K562 (cell line): Measurements from ENCODE around the gene ABCB10. TPM values are rescaled to one million over a fixed set of nuclear protein-coding genes. Genes with fewer than 3 reads are reported as not detected.

Experiments
- BCOR ChIP-seq: fragments of 450-650 bp; IDR thresholded peaks from 2 replicates; pipeline ENCODE4 v1.6.1; 2016
- CBX2 ChIP-seq: fragments of 200-600 bp; sonication (generic); IDR thresholded peaks from one replicate; pipeline ENCODE4 v1.6.1; 2012; ENCODE audit warnings: mild to moderate bottlenecking, low read length, inconsistent platforms; ENCODE audit not compliant: insufficient read depth, poor library complexity, severe bottlenecking
- CHD4 ChIP-seq: fragments of 200-600 bp; sonication (generic); IDR thresholded peaks from 3 replicates; pipeline ENCODE4 v1.6.1; 2012; ENCODE audit warnings: low read depth, mild to moderate bottlenecking, mixed read lengths, low read length, inconsistent platforms; ENCODE audit not compliant: insufficient read depth, insufficient replicate concordance, poor library complexity, severe bottlenecking
- CREM ChIP-seq: IDR thresholded peaks from 2 replicates; pipeline ENCODE4 v1.6.1; 2014; ENCODE audit warnings: antibody characterized with exemption, low read depth
- DIDO1 ChIP-seq: fragments of 450-650 bp; IDR thresholded peaks from 2 replicates; pipeline ENCODE4 v1.6.1; 2016; ENCODE audit warnings: low read depth, missing biosample characterization, missing genetic modification characterization
- GATAD2B ChIP-seq: fragments of 450-650 bp; IDR thresholded peaks from 2 replicates; pipeline ENCODE4 v1.6.1; 2017; ENCODE audit warnings: mild to moderate bottlenecking, borderline replicate concordance
- KLF16 ChIP-seq: IDR thresholded peaks from 2 replicates; pipeline ENCODE4 v1.6.1; 2016; ENCODE audit warnings: antibody characterized with exemption
- MCM5 ChIP-seq: fragments of 450-650 bp; IDR thresholded peaks from 2 replicates; pipeline ENCODE4 v1.6.1; 2016; ENCODE audit warnings: low read depth
- PHTF2 ChIP-seq: fragments of 250-450 bp; sonication (Bioruptor Pico); IDR thresholded peaks from 2 replicates; pipeline ENCODE4 v1.5.0; 2021; ENCODE audit warnings: mild to moderate bottlenecking
- RBM25 ChIP-seq: fragments of 200-400 bp; formaldehyde crosslinking; IDR thresholded peaks from 2 replicates; pipeline ENCODE4 v1.6.1; 2018; ENCODE audit warnings: low read length, low read depth, moderate library complexity; ENCODE audit not compliant: severe bottlenecking
- SFPQ ChIP-seq: fragments of 200-400 bp; formaldehyde crosslinking; IDR thresholded peaks from 2 replicates; pipeline ENCODE4 v1.6.1; 2017; ENCODE audit warnings: mild to moderate bottlenecking, low read depth, low read length, moderate library complexity
- SPI1 ChIP-seq: IDR thresholded peaks from 2 replicates; pipeline ENCODE4 v1.6.1; 2011; ENCODE audit warnings: low read depth, low read length, control low read depth, borderline replicate concordance
- ZBTB7A ChIP-seq: IDR thresholded peaks from 2 replicates; pipeline ENCODE4 v1.6.1; 2011; ENCODE audit warnings: low read depth, mild to moderate bottlenecking, low read length, moderate library complexity, borderline replicate concordance; ENCODE audit not compliant: control insufficient read depth
- ZNF316 ChIP-seq: fragments of 450-650 bp; IDR thresholded peaks from 2 replicates; pipeline ENCODE4 v1.6.1; 2016
- polyA plus RNA-seq, 8 experiments: library from polyadenylated mRNA; depleted of rRNA in 4 of 8; stranded (reverse) in 5 of 8; unstranded in 3 of 8; fragments of >200 nt; fragmentation: Nextera tagmentation in 2 of 8; fragmentation: Illumina TruSeq in 1 of 8; extraction: Ambion mirVana in 2 of 8; extraction: Trizol in 1 of 8; gene quantifications; 2 replicates each; pipeline versions ENCODE4 v1.2.1 to v1.2.3, GENCODE V29; 2011 to 2014; ENCODE audit warnings: inconsistent platforms in 1 of 8, missing spikeins in 1 of 8
- total RNA-seq, 7 experiments: library from RNA; depleted of rRNA in 6 of 7; stranded (reverse); fragments of >200 nt in 6 of 7; fragmentation: Illumina TruSeq in 2 of 7; extraction: Trizol in 2 of 7; gene quantifications; 2 replicates each; pipeline versions ENCODE4 v1.2.1 to v1.2.3, GENCODE V29; 2011 to 2021; ENCODE audit warnings: low replicate concordance in 1 of 7
- TF ChIP-seq, protein P1 (sequence below): sonication (generic); formaldehyde crosslinking; IDR thresholded peaks from 2 replicates; pipeline ENCODE4 v1.8.0; 2023; ENCODE audit warnings: mild to moderate bottlenecking, missing genetic modification reagents
- TF ChIP-seq, protein P2 (sequence below): fragments of 250-450 bp; sonication (Bioruptor Pico); IDR thresholded peaks from 2 replicates; pipeline ENCODE4 v1.6.1; 2021; ENCODE audit warnings: mild to moderate bottlenecking
- TF ChIP-seq, protein P3 (sequence below): fragments of 250-450 bp; sonication (Bioruptor Pico); IDR thresholded peaks from 2 replicates; pipeline ENCODE4 v1.4.0; 2020; ENCODE audit warnings: mild to moderate bottlenecking
- TF ChIP-seq, protein P4 (sequence below): sonication (generic); formaldehyde crosslinking; IDR thresholded peaks from 2 replicates; pipeline ENCODE4 v1.9.0; 2022; ENCODE audit warnings: mild to moderate bottlenecking, missing genetic modification reagents

The ABCB10 gene
- total and polyA plus RNA-seq, 9 of the 15 experiments (the other 6 are each of a cell fraction or from before 2014, with no cell fraction given), result 12.4 to 54.8 (median 36.4) TPM

- TF ChIP-seq, protein P1, sequence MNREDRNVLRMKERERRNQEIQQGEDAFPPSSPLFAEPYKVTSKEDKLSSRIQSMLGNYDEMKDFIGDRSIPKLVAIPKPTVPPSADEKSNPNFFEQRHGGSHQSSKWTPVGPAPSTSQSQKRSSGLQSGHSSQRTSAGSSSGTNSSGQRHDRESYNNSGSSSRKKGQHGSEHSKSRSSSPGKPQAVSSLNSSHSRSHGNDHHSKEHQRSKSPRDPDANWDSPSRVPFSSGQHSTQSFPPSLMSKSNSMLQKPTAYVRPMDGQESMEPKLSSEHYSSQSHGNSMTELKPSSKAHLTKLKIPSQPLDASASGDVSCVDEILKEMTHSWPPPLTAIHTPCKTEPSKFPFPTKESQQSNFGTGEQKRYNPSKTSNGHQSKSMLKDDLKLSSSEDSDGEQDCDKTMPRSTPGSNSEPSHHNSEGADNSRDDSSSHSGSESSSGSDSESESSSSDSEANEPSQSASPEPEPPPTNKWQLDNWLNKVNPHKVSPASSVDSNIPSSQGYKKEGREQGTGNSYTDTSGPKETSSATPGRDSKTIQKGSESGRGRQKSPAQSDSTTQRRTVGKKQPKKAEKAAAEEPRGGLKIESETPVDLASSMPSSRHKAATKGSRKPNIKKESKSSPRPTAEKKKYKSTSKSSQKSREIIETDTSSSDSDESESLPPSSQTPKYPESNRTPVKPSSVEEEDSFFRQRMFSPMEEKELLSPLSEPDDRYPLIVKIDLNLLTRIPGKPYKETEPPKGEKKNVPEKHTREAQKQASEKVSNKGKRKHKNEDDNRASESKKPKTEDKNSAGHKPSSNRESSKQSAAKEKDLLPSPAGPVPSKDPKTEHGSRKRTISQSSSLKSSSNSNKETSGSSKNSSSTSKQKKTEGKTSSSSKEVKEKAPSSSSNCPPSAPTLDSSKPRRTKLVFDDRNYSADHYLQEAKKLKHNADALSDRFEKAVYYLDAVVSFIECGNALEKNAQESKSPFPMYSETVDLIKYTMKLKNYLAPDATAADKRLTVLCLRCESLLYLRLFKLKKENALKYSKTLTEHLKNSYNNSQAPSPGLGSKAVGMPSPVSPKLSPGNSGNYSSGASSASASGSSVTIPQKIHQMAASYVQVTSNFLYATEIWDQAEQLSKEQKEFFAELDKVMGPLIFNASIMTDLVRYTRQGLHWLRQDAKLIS, result peak; percentile 76
- TF ChIP-seq CBX2 (no peak), KLF16 (no peak), CHD4 (no peak), ZNF316 (no peak; the same call in 1 of the 2 replicates), PHTF2 (CRISPR knock-in tag) (peak; percentile 70; the same call in 1 of the 2 replicates), ZBTB7A (peak; percentile 94), DIDO1 (tag) (peak; percentile 83), RBM25 (no peak), SFPQ (no peak), SPI1 (no peak), BCOR (peak; percentile 52), GATAD2B (no peak), MCM5 (no peak), CREM (peak; percentile 99)
- TF ChIP-seq, protein P2, sequence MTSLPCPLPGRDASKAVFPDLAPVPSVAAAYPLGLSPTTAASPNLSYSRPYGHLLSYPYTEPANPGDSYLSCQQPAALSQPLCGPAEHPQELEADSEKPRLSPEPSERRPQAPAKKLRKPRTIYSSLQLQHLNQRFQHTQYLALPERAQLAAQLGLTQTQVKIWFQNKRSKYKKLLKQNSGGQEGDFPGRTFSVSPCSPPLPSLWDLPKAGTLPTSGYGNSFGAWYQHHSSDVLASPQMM (CRISPR knock-in tag), result no peak
- TF ChIP-seq, protein P3, sequence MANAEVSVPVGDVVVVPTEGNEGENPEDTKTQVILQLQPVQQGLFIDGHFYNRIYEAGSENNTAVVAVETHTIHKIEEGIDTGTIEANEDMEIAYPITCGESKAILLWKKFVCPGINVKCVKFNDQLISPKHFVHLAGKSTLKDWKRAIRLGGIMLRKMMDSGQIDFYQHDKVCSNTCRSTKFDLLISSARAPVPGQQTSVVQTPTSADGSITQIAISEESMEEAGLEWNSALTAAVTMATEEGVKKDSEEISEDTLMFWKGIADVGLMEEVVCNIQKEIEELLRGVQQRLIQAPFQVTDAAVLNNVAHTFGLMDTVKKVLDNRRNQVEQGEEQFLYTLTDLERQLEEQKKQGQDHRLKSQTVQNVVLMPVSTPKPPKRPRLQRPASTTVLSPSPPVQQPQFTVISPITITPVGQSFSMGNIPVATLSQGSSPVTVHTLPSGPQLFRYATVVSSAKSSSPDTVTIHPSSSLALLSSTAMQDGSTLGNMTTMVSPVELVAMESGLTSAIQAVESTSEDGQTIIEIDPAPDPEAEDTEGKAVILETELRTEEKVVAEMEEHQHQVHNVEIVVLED (CRISPR knock-in tag), result peak; percentile 72; the same call in 1 of the 2 replicates
- TF ChIP-seq, protein P4, sequence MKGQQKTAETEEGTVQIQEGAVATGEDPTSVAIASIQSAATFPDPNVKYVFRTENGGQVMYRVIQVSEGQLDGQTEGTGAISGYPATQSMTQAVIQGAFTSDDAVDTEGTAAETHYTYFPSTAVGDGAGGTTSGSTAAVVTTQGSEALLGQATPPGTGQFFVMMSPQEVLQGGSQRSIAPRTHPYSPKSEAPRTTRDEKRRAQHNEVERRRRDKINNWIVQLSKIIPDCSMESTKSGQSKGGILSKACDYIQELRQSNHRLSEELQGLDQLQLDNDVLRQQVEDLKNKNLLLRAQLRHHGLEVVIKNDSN, result peak; percentile 50; the same call in 1 of the 2 replicates
Observed at GRCh38 chr1:229507951-229508822, 50.3 kb downstream of the ABCB10 start, which contains the start of gene NUP133 (continued).
